Loucy (cell line): ENCODE results near the gene DNAJB13.

ENCODE experiments used
- CTCF ChIP-seq: fragments of 200-600 bp; sonication (generic); conservative IDR thresholded peaks from 2 replicates; pipeline ENCODE4 v1.5.1; 2014; ENCODE audit warnings: mild to moderate bottlenecking, antibody characterized with exemption, low read length
- EZH2phosphoT487 ChIP-seq: fragments of 200-600 bp; IDR thresholded peaks from 2 replicates; pipeline ENCODE4 v1.6.1; 2018; ENCODE audit warnings: antibody characterized with exemption, mild to moderate bottlenecking, moderate library complexity, borderline replicate concordance

- TF ChIP-seq CTCF (no peak), EZH2phosphoT487 (no peak)
These were observed 11.4 kb downstream of the DNAJB13 start for GRCh38 chr11:73962101-73962705.
